Measurements from ENCODE around the gene MED19. TPM values are rescaled to one million over a fixed set of nuclear protein-coding genes. Genes with fewer than 3 reads are reported as not detected.
"Not testable (repeated sequence)": the region's sequence is repeated elsewhere in the genome, so short reads cannot be mapped to it uniquely, and the experiment has no call there.

The MED19 gene
- total RNA-seq, 4 donors from 2014 or later, result 6.2 to 22.1 (median 12.0) TPM

DNA sequence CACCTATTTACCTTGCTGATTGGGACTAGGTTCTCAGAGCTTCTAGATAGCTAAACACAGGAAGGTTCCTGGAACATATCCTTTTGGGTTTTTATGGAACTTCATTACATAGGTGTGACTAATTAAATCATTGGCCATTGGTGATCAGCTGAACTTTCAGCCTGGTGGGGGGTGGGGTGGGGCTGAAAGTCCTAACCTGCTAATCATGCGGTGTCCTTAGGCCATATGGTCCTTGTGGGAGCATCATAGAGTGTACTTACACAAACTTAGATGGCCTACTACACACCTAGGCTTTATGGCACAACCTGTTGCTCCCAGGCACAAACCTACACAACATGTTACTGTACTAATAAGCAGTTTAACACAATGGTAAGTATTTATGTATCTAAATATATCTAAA lies 20.6 kb upstream of the MED19 start:
- peaks cover 0 to 14% (median 6%) of the 10 kb centered on the region in 4 donors for H3K4me1 ChIP-seq
- no peak overlapping the region for H3K4me3 ChIP-seq
- in situ Hi-C loops (cut with MboI; ENCODE audit: low pct_ligation_motif_present in 1 of 4, low pct_unique_long_range_greater_than_20kb in 1 of 4, low sequenced_read_pairs in 3 of 4), result no loop called here
- no peak overlapping the region for H3K27ac ChIP-seq
- H3K36me3 ChIP-seq, result peaks cover 0 to under 1% (median 0%) of the 10 kb centered on the region in 4 donors
- no peaks in the 10 kb centered on the region for H3K27me3 ChIP-seq
- intact Hi-C loops (cut with DNase I; ENCODE audit: low total_unique reads), result no loop called here
- DNase-seq, result no peak
- TF ChIP-seq EP300 (IDR thresholded peaks at IDR 0.05; ENCODE audit: low read depth), result no peak
- TF ChIP-seq, protein P1, sequence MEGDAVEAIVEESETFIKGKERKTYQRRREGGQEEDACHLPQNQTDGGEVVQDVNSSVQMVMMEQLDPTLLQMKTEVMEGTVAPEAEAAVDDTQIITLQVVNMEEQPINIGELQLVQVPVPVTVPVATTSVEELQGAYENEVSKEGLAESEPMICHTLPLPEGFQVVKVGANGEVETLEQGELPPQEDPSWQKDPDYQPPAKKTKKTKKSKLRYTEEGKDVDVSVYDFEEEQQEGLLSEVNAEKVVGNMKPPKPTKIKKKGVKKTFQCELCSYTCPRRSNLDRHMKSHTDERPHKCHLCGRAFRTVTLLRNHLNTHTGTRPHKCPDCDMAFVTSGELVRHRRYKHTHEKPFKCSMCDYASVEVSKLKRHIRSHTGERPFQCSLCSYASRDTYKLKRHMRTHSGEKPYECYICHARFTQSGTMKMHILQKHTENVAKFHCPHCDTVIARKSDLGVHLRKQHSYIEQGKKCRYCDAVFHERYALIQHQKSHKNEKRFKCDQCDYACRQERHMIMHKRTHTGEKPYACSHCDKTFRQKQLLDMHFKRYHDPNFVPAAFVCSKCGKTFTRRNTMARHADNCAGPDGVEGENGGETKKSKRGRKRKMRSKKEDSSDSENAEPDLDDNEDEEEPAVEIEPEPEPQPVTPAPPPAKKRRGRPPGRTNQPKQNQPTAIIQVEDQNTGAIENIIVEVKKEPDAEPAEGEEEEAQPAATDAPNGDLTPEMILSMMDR (IDR thresholded peaks at IDR 0.05), result no peak
- TF ChIP-seq POLR2A (IDR thresholded peaks at IDR 0.05), result no peak
- no peak for TF ChIP-seq POLR2AphosphoS5 (IDR thresholded peaks at IDR 0.05)
- 92 to 100% methylated on average over 1 of the region's 1 CpG for WGBS, 2 donors (ENCODE audit: low coverage in 1 of 2)
- H3K9me3 ChIP-seq, result no peaks in the 10 kb centered on the region

GRCh38 chr11:57729479-57729878 lies 17.5 kb upstream of the MED19 start:
- no peak overlapping the region for H3K27ac ChIP-seq
- no peaks in the 10 kb centered on the region for H3K9me3 ChIP-seq
- H3K27me3 ChIP-seq, result no peaks in the 10 kb centered on the region
- no peaks in the 10 kb centered on the region for H3K36me3 ChIP-seq
- 91 to 95% methylated on average over 7 of the region's 7 CpGs for WGBS, 2 donors (ENCODE audit: low coverage in 1 of 2)
- TF ChIP-seq POLR2AphosphoS5 (IDR thresholded peaks at IDR 0.05) (no peak), EP300 (IDR thresholded peaks at IDR 0.05; ENCODE audit: low read depth) (no peak), POLR2A (IDR thresholded peaks at IDR 0.05) (no peak)
- TF ChIP-seq, protein P1 (IDR thresholded peaks at IDR 0.05), result no peak
- peaks cover 0 to 4% (median 0%) of the 10 kb centered on the region in 4 donors for H3K4me1 ChIP-seq
- H3K4me3 ChIP-seq, result no peak overlapping the region
- in situ Hi-C loops (cut with MboI; ENCODE audit: low pct_ligation_motif_present in 1 of 4, low pct_unique_long_range_greater_than_20kb in 1 of 4, low sequenced_read_pairs in 3 of 4), result no loop called here
- intact Hi-C loops (cut with DNase I; ENCODE audit: low total_unique reads), result no loop called here
- DNase-seq, result no peak

DNA sequence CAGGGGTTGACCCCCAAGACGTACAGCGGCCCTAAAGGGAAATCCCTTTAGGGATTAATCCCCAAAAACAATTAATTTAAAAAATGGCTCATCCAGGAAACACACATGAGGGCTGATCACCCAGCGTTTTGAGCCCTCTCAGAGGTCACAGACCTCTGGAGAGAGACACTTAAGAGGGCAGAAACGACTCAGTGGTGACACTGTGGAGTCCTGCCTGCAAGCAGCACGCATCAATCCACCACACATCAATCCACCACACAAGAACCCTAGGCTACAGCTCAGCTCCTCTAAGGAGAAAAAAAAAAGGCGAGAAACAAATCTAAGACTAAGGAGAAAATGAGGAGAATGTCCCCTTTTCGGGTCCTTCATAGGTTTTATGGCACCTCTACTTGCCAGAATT lies 16.8 kb upstream of the MED19 start:
- H3K4me3 ChIP-seq, result no peak overlapping the region
- no peaks in the 10 kb centered on the region for H3K27me3 ChIP-seq
- in situ Hi-C loops (cut with MboI; ENCODE audit: low pct_ligation_motif_present in 1 of 4, low pct_unique_long_range_greater_than_20kb in 1 of 4, low sequenced_read_pairs in 3 of 4), result no loop called here
- intact Hi-C loops (cut with DNase I; ENCODE audit: low total_unique reads), result no loop called here
- TF ChIP-seq POLR2AphosphoS5 (IDR thresholded peaks at IDR 0.05) (no peak), POLR2A (IDR thresholded peaks at IDR 0.05) (no peak), EP300 (IDR thresholded peaks at IDR 0.05; ENCODE audit: low read depth) (no peak)
- TF ChIP-seq, protein P1 (IDR thresholded peaks at IDR 0.05), result no peak
- H3K27ac ChIP-seq, result no peak overlapping the region
- H3K9me3 ChIP-seq, result no peaks in the 10 kb centered on the region
- no peaks in the 10 kb centered on the region for H3K36me3 ChIP-seq
- 69 to 73% methylated on average over 4 to 7 of the region's 7 CpGs for WGBS, 2 donors (ENCODE audit: low coverage in 1 of 2)
- DNase-seq, result no peak
- peaks cover 0 to 4% (median 0%) of the 10 kb centered on the region in 4 donors for H3K4me1 ChIP-seq

DNA sequence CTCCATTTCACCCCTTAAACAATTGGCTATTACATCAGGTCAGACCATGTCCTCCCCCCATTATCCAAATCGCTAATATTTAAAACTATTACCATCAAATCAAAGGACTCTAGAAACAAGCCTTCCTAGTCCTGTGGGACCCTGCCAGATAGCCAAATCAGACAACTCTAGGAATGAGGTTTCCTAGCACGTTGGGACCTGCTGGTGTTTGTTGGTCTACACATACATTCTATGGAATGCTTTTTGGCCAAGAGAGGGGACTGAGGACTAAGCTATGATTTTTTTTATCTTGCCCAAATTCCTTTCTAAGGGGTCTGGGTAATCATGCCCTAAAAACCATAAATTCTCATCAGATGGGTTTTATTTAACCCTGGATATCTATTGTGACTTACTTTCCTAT lies 15.2 kb upstream of the MED19 start:
- Histone ChIP-seq H3K9me3 (no peaks in the 10 kb centered on the region), H3K4me3 (no peak overlapping the region), H3K4me1 (peaks cover 0 to 4% (median 0%) of the 10 kb centered on the region in 4 donors), H3K27me3 (no peaks in the 10 kb centered on the region), H3K36me3 (no peaks in the 10 kb centered on the region), H3K27ac (no peak overlapping the region)
- TF ChIP-seq POLR2AphosphoS5 (IDR thresholded peaks at IDR 0.05), result no peak
- no peak for TF ChIP-seq EP300 (IDR thresholded peaks at IDR 0.05; ENCODE audit: low read depth)
- no peak for TF ChIP-seq POLR2A (IDR thresholded peaks at IDR 0.05)
- TF ChIP-seq, protein P1 (IDR thresholded peaks at IDR 0.05), result no peak
- intact Hi-C loops (cut with DNase I; ENCODE audit: low total_unique reads), result no loop called here
- 58 to 66% methylated on average over 2 of the region's 2 CpGs for WGBS, 2 donors (ENCODE audit: low coverage in 1 of 2)
- in situ Hi-C loops (cut with MboI; ENCODE audit: low pct_ligation_motif_present in 1 of 4, low pct_unique_long_range_greater_than_20kb in 1 of 4, low sequenced_read_pairs in 3 of 4), result no loop called here
- no peak for DNase-seq

- H3K4me1 ChIP-seq, result peaks cover 17 to 22% (median 19%) of the 10 kb centered on the region in 4 donors
- in situ Hi-C loops (cut with MboI; ENCODE audit: low pct_ligation_motif_present in 1 of 4, low pct_unique_long_range_greater_than_20kb in 1 of 4, low sequenced_read_pairs in 3 of 4); H3K27ac ChIP-seq; H3K27me3 ChIP-seq; intact Hi-C loops (cut with DNase I; ENCODE audit: low total_unique reads); H3K36me3 ChIP-seq; DNase-seq; H3K9me3 ChIP-seq; H3K4me3 ChIP-seq: not testable (repeated sequence)
- 100% methylated on average over 2 of the region's 34 CpGs; no CpG with 5 or more reads in 1 of the 2 donors for WGBS, 2 donors (ENCODE audit: low coverage in 1 of 2)
Observed at GRCh38 chr11:57716726-57717125, 4.7 kb upstream of the MED19 start.

Measured in transverse colon (tissue), 4 donors.